Upper lobe of left lung (tissue), 6 donors: Measurements from ENCODE around the gene P4HTM. TPM values are rescaled to one million over a fixed set of nuclear protein-coding genes. Genes with fewer than 3 reads are reported as not detected.

ENCODE experiments used
- ATAC-seq, 2 donors: fragments of 200-7000 bp; cut with Tn5 transposase; one replicate each; pipeline ENCODE4 v1.9.1; 2022; ENCODE audit warnings: mild to moderate bottlenecking in 2 of 2, moderate library complexity in 2 of 2; ENCODE audit not compliant: low FRiP score in 2 of 2
- DNase-seq, 2 donors: peaks; one replicate each; pipeline ENCODE4 v3.0.0-alpha.2; 2019 to 2020
- H3K27ac ChIP-seq, 4 donors: fragments of 200-600 bp; sonication (generic); one replicate each; pipeline ENCODE4 v1.5.1; 2016 to 2019
- H3K27me3 ChIP-seq, 4 donors: fragments of 200-600 bp; sonication (generic); one replicate each; pipeline ENCODE4 v1.5.1; 2017 to 2019
- H3K36me3 ChIP-seq, 4 donors: fragments of 200-600 bp; sonication (generic); one replicate each; pipeline ENCODE4 v1.5.1; 2016 to 2019
- H3K4me1 ChIP-seq, 4 donors: fragments of 200-600 bp; sonication (generic); one replicate each; pipeline ENCODE4 v1.5.1; 2018 to 2019
- H3K4me3 ChIP-seq, 4 donors: fragments of 200-600 bp; sonication (generic); one replicate each; pipeline ENCODE4 v1.5.1; 2017 to 2019; ENCODE audit warnings: mild to moderate bottlenecking in 2 of 4, moderate library complexity in 1 of 4
- H3K9me3 ChIP-seq, 4 donors: fragments of 200-600 bp; sonication (generic); one replicate each; pipeline ENCODE4 v1.5.1; 2018 to 2019
- CTCF ChIP-seq, 6 experiments: fragments of 450-650 bp in 4 of 6; fragments of 200-600 bp in 2 of 6; sonication (generic) in 2 of 6; IDR thresholded peaks; one replicate each; pipeline ENCODE4 v1.5.1; 2016 to 2019; ENCODE audit warnings: antibody characterized with exemption in 6 of 6
- EP300 ChIP-seq, 4 donors: sonication (generic); formaldehyde crosslinking; IDR thresholded peaks; one replicate each; pipeline ENCODE4 v1.5.1; 2017; ENCODE audit warnings: antibody characterized with exemption in 4 of 4, control low read depth in 2 of 4
- POLR2A ChIP-seq, 4 donors: fragments of 450-650 bp; IDR thresholded peaks; one replicate each; pipeline ENCODE4 v1.5.1; 2016 to 2017; ENCODE audit warnings: antibody characterized with exemption in 4 of 4, mild to moderate bottlenecking in 2 of 4
- POLR2AphosphoS5 ChIP-seq, 2 donors: sonication (generic); formaldehyde crosslinking; IDR thresholded peaks; one replicate each; pipeline ENCODE4 v1.5.1; 2017; ENCODE audit warnings: antibody characterized with exemption in 2 of 2
- WGBS, 2 donors: methylation state at CpG; one replicate each; pipeline ENCODE4 v1.1.5; 2017 to 2018; 5-methylcytosine and 5-hydroxymethylcytosine counted together
- total RNA-seq, 6 donors: library from RNA; depleted of rRNA in 4 of 6; stranded (reverse); fragments of >200 nt in 4 of 6; gene quantifications; one replicate each; pipeline versions ENCODE4 v1.1.0 to v1.2.1, GENCODE V29; 2016 to 2021
- donor health status: DM: no; HTN: no; CAD: no; lungs with moderate emphysema.
- donor health status: DM: no; HTN: yes; CAD: no; lungs with severe emphysema.

Gene P4HTM
- total RNA-seq, 6 donors from 2014 or later: 44.2 to 184 (median 69.9) TPM

DNA sequence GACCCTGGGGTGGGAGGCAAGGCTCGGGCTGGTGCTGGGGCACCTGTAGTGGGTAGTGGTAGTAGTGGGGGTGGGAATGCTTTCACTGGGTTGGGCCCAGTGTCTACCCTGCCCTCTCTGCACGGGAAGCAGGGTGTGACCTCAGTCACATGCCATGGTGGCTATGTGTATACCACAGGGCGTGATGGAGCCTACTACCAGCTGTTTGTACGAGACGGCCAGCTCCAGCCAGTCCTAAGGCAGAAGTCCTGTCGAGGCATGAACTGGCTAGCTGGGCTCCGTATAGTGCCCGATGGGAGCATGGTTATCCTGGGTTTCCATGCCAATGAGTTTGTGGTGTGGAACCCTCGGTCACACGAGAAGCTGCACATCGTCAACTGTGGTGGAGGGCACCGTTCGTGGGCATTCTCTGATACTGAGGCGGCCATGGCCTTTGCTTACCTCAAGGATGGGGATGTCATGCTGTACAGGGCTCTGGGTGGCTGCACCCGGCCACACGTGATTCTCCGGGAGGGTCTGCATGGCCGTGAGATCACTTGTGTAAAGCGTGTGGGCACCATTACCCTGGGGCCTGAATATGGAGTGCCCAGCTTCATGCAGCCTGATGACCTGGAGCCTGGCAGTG is 23.2 kb downstream of the P4HTM start:
- Histone ChIP-seq H3K4me1 (peaks cover 14 to 30% (median 15%) of the 10 kb centered on the region in 4 donors), H3K27ac (no peak overlapping the region), H3K4me3 (no peak overlapping the region), H3K36me3 (peaks cover 11 to 54% (median 45%) of the 10 kb centered on the region in 4 donors), H3K9me3 (no peaks in the 10 kb centered on the region), H3K27me3 (no peaks in the 10 kb centered on the region)
- DNase-seq (no peak), ATAC-seq (no peak)
- TF ChIP-seq POLR2A (IDR thresholded peaks at IDR 0.05) (no peak), EP300 (IDR thresholded peaks at IDR 0.05) (no peak), POLR2AphosphoS5 (IDR thresholded peaks at IDR 0.05) (no peak), CTCF (IDR thresholded peaks at IDR 0.05) (no peak)
- 87 to 88% methylated on average over 5 to 13 of the region's 19 CpGs for WGBS, 2 donors

DNA sequence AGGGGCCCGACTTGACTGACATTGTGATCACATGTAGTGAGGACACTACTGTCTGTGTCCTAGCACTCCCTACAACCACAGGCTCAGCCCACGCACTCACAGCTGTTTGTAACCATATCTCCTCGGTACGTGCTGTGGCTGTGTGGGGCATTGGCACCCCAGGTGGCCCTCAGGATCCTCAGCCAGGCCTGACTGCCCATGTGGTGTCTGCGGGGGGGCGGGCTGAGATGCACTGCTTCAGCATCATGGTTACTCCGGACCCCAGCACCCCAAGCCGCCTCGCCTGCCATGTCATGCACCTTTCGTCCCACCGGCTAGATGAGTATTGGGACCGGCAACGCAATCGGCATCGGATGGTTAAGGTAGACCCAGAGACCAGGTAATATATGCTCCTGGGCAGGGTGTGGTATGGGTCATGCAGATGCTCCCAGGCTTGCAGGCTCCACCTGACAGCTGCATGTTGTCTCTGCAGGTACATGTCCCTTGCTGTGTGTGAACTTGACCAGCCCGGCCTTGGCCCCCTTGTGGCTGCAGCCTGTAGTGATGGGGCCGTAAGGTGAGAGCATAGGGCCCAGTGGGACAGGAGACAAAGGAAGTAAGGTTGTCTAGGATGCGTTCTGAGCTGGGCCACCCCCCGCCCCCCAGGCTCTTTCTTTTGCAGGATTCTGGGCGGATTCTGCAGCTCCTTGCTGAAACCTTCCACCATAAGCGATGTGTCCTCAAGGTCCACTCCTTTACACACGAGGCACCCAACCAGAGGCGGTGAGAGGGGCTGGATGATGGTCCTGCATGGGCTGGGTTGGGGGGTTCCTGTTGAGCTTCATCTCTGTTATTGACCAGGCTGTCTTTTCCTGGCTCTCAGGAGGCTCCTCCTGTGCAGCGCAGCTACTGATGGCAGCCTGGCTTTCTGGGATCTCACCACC is 24.0 kb downstream of the P4HTM start:
- no peak overlapping the region for H3K27ac ChIP-seq
- WGBS, 2 donors: 86 to 88% methylated on average over 23 to 24 of the region's 24 CpGs
- no peak for ATAC-seq
- TF ChIP-seq POLR2A (IDR thresholded peaks at IDR 0.05): no peak
- no peak for TF ChIP-seq EP300 (IDR thresholded peaks at IDR 0.05)
- TF ChIP-seq CTCF (IDR thresholded peaks at IDR 0.05): peak; percentile 29 to 63 (median 40)
- no peak for TF ChIP-seq POLR2AphosphoS5 (IDR thresholded peaks at IDR 0.05)
- no peak overlapping the region for H3K4me3 ChIP-seq
- DNase-seq: peak in 1 of 2 donors; percentile 72
- H3K9me3 ChIP-seq: no peaks in the 10 kb centered on the region
- H3K4me1 ChIP-seq: peaks cover 11 to 26% (median 15%) of the 10 kb centered on the region in 4 donors
- H3K27me3 ChIP-seq: no peaks in the 10 kb centered on the region
- H3K36me3 ChIP-seq: peaks cover 11 to 54% (median 45%) of the 10 kb centered on the region in 4 donors

DNA sequence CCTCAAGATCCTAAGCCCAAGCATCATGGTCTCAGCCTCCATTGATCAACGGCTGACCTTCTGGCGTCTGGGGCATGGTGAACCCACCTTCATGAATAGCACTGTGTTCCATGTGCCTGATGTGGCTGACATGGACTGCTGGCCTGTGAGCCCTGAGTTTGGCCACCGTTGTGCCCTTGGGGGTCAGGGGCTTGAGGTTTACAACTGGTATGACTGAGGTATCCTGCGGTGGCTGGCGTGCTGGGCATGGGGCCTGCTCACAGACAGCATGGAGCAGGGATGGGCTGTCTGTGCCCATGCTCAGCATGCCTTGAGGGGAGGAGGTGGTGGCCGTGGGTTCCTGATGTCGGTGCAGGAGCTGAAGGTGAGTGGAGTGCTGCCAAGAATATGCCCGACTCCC is 25.0 kb downstream of the P4HTM start:
- 86 to 89% methylated on average over 6 to 8 of the region's 8 CpGs for WGBS, 2 donors
- H3K27me3 ChIP-seq: no peaks in the 10 kb centered on the region
- DNase-seq (no peak), ATAC-seq (no peak)
- no peak overlapping the region for H3K4me3 ChIP-seq
- H3K4me1 ChIP-seq: peaks cover 21 to 28% (median 25%) of the 10 kb centered on the region in 4 donors
- no peaks in the 10 kb centered on the region for H3K9me3 ChIP-seq
- H3K27ac ChIP-seq: no peak overlapping the region
- peaks cover 11 to 54% (median 45%) of the 10 kb centered on the region in 4 donors for H3K36me3 ChIP-seq
- TF ChIP-seq POLR2AphosphoS5 (IDR thresholded peaks at IDR 0.05) (no peak), EP300 (IDR thresholded peaks at IDR 0.05) (no peak), POLR2A (IDR thresholded peaks at IDR 0.05) (no peak), CTCF (IDR thresholded peaks at IDR 0.05) (no peak)

DNA sequence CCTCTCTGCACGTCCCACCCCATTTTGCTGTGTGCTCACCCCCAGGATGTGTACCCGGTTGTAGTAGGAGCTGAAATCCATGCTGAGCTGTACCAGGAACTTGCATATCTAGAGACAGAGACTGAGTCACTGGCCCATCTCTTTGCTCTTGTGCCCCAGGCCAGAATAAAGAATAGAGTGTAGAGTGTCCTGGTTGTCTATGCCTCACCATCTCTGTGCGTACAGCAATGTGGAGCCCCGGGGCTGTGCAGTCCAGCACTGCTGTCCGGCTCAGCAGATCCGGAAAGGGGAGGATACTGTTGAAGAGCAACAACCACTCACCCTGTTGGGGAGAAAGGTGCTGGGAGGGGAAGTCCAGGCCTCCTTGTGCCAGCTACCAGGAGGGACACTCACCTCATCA is 25.7 kb downstream of the P4HTM start:
- TF ChIP-seq POLR2A (IDR thresholded peaks at IDR 0.05) (no peak), POLR2AphosphoS5 (IDR thresholded peaks at IDR 0.05) (no peak), EP300 (IDR thresholded peaks at IDR 0.05) (no peak), CTCF (IDR thresholded peaks at IDR 0.05) (no peak)
- DNase-seq: no peak
- H3K4me1 ChIP-seq: peaks cover 26 to 35% (median 31%) of the 10 kb centered on the region in 4 donors
- peaks cover 11 to 54% (median 45%) of the 10 kb centered on the region in 4 donors for H3K36me3 ChIP-seq
- H3K27me3 ChIP-seq: no peaks in the 10 kb centered on the region
- H3K9me3 ChIP-seq: no peaks in the 10 kb centered on the region
- no peak overlapping the region for H3K4me3 ChIP-seq
- WGBS, 2 donors: 79 to 91% methylated on average over 3 to 6 of the region's 6 CpGs
- H3K27ac ChIP-seq: no peak overlapping the region
- no peak for ATAC-seq
